Lung (tissue), 12 donors: ENCODE measurements around the gene DDB1. TPM values are rescaled to one million over a fixed set of nuclear protein-coding genes. Genes with fewer than 3 reads are reported as not detected.

Source experiments
- ATAC-seq: fragments of 200-7000 bp; cut with Tn5 transposase; one replicate; pipeline ENCODE4 v1.9.1; 2020; ENCODE audit warnings: moderate number of reproducible peaks; ENCODE audit not compliant: insufficient read depth, low FRiP score
- DNase-seq, 3 donors: peaks; one replicate each; pipeline ENCODE4 v3.0.0-alpha.2; 2013 to 2017
- H3K27ac ChIP-seq, 2 donors: one replicate each; pipeline ENCODE4 v1.5.1; 2013; ENCODE audit warnings: mild to moderate bottlenecking in 2 of 2, moderate library complexity in 2 of 2, control low read depth in 1 of 2, inconsistent platforms in 1 of 2, low read depth in 1 of 2, low read length in 1 of 2
- H3K27me3 ChIP-seq, 3 donors: one replicate each; pipeline ENCODE4 v1.5.1; 2013; ENCODE audit warnings: low read length in 2 of 3; ENCODE audit not compliant: control insufficient read depth in 3 of 3, insufficient read depth in 3 of 3
- H3K36me3 ChIP-seq, 4 donors: one replicate each; pipeline ENCODE4 v1.5.1; 2013; ENCODE audit warnings: low read length in 4 of 4, mild to moderate bottlenecking in 1 of 4, moderate library complexity in 1 of 4; ENCODE audit not compliant: control insufficient read depth in 4 of 4, insufficient read depth in 4 of 4
- H3K4me1 ChIP-seq, 5 donors: one replicate each; pipeline ENCODE4 v1.5.1; 2013; ENCODE audit warnings: low read length in 5 of 5, mild to moderate bottlenecking in 2 of 5, moderate library complexity in 1 of 5; ENCODE audit not compliant: control insufficient read depth in 5 of 5, insufficient read depth in 5 of 5
- H3K4me3 ChIP-seq: one replicate; pipeline ENCODE4 v1.5.1; 2013; ENCODE audit warnings: mild to moderate bottlenecking, control low read depth, moderate library complexity
- H3K9ac ChIP-seq, 2 donors: one replicate each; pipeline ENCODE4 v1.5.1; 2013; ENCODE audit warnings: low read length in 2 of 2, control low read depth in 1 of 2; ENCODE audit not compliant: insufficient read depth in 1 of 2
- H3K9me3 ChIP-seq, 4 donors: one replicate each; pipeline ENCODE4 v1.5.1; 2013; ENCODE audit warnings: low read length in 3 of 4, mild to moderate bottlenecking in 1 of 4, moderate library complexity in 1 of 4; ENCODE audit not compliant: control insufficient read depth in 4 of 4, insufficient read depth in 3 of 4
- whole genome bisulfite sequencing, 2 donors: extraction: QIAGEN DNeasy Blood & Tissue Kit; methylation state at CpG; one replicate each; pipeline ENCODE4 v1.1.7; 2013; 5-methylcytosine and 5-hydroxymethylcytosine counted together
- polyA plus RNA-seq, 2 donors: library from polyadenylated mRNA; stranded (reverse); fragments of 200-250 nt; gene quantifications; one replicate each; pipeline ENCODE4 v1.2.1, GENCODE V29; 2013
- total RNA-seq, 2 donors: library from RNA; depleted of rRNA in 1 of 2; stranded (reverse); fragments of >200 nt in 1 of 2; gene quantifications; one replicate each; pipeline ENCODE4 v1.2.1, GENCODE V29; 2014 to 2021
- TF ChIP-seq, protein P1 (sequence below): IDR thresholded peaks from 2 replicates; pipeline ENCODE4 v1.5.1; 2012; ENCODE audit warnings: mild to moderate bottlenecking; ENCODE audit errors: control extremely low read depth, extremely low read depth
- donor health status: control.
- donor health status: control.
- donor health status: Bipolar disorder and iron deficiency.
- donor health status: healthy.
- donor health status: DM: yes; HTN: yes; CAD: no.

Gene DDB1
- total and polyA plus RNA-seq, 4 donors = 88.5 to 184 (median 121) TPM

DNA sequence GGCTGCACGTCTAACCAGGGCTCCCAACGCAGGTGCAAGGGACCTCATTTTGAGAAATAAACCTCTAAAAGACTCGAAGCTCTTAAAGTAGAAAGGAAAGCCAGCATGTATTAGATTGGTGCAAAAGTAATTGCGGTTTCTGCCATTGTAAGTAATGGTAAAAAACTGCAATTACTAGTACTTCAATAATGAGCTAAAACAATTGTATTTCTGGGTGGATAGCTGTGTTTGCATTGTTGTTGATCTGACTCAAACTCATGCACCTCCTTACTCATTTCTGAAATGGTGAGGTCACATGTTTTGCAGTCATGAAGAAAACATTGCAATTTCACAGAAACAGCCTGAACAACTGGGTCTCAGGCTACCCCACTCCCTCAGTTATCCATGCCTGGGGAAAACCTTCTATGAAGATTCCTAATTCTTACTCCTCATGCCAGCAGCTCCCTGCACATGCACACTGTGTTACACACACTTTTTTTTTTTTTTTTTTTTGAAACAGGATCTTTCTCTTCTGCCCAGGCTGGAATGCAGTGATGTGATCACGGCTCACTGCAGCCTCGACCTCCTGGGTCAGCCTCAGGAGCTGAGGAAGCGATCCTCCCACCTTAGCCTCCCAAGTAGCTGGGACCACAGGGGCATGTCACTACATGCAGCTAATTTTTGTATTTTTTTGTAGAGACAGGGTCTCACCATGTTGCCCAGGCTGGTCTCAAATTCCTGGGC is 62.4 kb downstream of the DDB1 start:
- Histone ChIP-seq H3K4me3 (no peak overlapping the region), H3K27me3 (no peaks in the 10 kb centered on the region), H3K27ac (no peak overlapping the region), H3K4me1 (no peaks in the 10 kb centered on the region), H3K9me3 (no peaks in the 10 kb centered on the region), H3K9ac (no peak overlapping the region), H3K36me3 (no peaks in the 10 kb centered on the region)
- 90 to 91% methylated on average over 7 of the region's 7 CpGs for WGBS, 2 donors
- ATAC-seq (no peak), DNase-seq (no peak)
- TF ChIP-seq, protein P1, sequence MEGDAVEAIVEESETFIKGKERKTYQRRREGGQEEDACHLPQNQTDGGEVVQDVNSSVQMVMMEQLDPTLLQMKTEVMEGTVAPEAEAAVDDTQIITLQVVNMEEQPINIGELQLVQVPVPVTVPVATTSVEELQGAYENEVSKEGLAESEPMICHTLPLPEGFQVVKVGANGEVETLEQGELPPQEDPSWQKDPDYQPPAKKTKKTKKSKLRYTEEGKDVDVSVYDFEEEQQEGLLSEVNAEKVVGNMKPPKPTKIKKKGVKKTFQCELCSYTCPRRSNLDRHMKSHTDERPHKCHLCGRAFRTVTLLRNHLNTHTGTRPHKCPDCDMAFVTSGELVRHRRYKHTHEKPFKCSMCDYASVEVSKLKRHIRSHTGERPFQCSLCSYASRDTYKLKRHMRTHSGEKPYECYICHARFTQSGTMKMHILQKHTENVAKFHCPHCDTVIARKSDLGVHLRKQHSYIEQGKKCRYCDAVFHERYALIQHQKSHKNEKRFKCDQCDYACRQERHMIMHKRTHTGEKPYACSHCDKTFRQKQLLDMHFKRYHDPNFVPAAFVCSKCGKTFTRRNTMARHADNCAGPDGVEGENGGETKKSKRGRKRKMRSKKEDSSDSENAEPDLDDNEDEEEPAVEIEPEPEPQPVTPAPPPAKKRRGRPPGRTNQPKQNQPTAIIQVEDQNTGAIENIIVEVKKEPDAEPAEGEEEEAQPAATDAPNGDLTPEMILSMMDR = no peak

DNA sequence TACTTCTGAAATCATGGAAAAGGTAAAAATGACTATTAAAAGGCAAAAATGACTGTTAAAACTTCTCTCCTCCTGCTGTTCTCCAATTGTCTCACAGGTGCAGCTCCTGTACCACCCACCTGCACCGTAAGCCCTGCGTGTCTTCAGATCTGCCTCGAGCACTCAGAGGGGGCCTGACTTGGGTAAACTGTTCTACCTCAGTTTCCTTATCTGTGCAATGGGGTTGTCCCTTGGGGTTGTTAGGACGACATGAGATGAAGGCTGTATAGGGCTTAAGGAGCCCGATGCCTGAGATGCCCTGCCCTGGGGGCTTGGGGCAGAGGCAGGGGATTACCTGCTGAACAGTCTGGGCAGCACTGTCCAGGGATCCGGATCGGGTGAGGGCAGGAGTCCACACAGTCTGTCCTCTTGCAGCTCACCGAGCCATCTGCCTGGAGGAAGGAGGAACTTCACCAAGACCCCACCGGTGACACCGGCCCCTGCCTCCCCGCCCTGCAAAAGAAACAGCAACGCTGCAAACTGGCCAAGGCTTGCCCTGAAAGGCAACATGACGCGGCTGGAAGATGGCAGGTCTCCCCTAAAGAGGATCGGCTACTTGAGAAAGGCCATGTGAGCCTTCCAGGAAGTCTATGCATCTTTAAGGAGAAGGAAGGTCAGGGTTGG is 64.2 kb downstream of the DDB1 start:
- H3K9me3 ChIP-seq = no peaks in the 10 kb centered on the region
- no peak overlapping the region for H3K9ac ChIP-seq
- H3K27ac ChIP-seq = no peak overlapping the region
- H3K27me3 ChIP-seq = no peaks in the 10 kb centered on the region
- H3K4me3 ChIP-seq = no peak overlapping the region
- TF ChIP-seq, protein P1 = no peak
- WGBS, 2 donors = 92 to 95% methylated on average over 15 of the region's 15 CpGs
- no peaks in the 10 kb centered on the region for H3K36me3 ChIP-seq
- no peak for DNase-seq
- ATAC-seq = no peak
- no peaks in the 10 kb centered on the region for H3K4me1 ChIP-seq

DNA sequence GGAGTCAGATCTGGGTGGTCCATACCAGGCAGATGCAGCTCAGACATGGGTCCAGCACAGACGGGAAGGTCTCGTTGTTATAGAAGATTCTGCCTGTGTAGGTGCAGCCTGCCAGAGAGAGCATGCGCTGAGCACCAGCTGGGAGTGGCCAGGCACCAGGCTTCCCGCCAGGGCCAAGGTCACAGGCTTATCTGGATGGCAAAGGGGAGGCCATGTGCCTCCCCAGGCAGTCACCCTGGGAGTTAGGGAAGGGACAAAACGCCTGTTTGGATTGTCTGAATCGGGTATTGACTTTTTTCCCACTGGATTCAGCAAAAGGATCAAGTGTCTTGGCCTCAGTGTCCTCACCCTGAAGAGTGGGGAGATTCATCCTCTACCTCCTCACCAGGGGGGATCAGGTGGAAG is 65.5 kb downstream of the DDB1 start:
- Histone ChIP-seq H3K27me3 (no peaks in the 10 kb centered on the region), H3K9ac (no peak overlapping the region), H3K4me3 (no peak overlapping the region), H3K27ac (no peak overlapping the region), H3K36me3 (no peaks in the 10 kb centered on the region), H3K4me1 (no peaks in the 10 kb centered on the region), H3K9me3 (no peaks in the 10 kb centered on the region)
- ATAC-seq (no peak), DNase-seq (no peak)
- 78 to 93% methylated on average over 6 of the region's 6 CpGs for WGBS, 2 donors
- TF ChIP-seq, protein P1 = no peak
